AG09309 (cell line): ENCODE results near the gene SLC25A30.

Experiments
- DNase-seq: peaks from one replicate; pipeline ENCODE4 v3.0.0-alpha.2; 2010; ENCODE audit warnings: low read depth
- H3K4me3 ChIP-seq: 2 replicates; pipeline ENCODE4 v1.5.1; 2011; ENCODE audit warnings: mild to moderate bottlenecking, low read depth, low read length, moderate library complexity; ENCODE audit not compliant: control insufficient read depth
- CTCF ChIP-seq: IDR thresholded peaks from 2 replicates; pipeline ENCODE4 v1.5.1; 2011; ENCODE audit warnings: mild to moderate bottlenecking, low read depth, low read length, inconsistent platforms; ENCODE audit not compliant: insufficient read depth, control insufficient read depth; ENCODE audit errors: missing control alignments

SLC25A30 gene

GRCh38 chr13:45454204-45454603, 36.0 kb upstream of the SLC25A30 start:
- no peak overlapping the region for H3K4me3 ChIP-seq
- no peak for TF ChIP-seq CTCF
- no peak for DNase-seq

GRCh38 chr13:45451282-45451681, 33.1 kb upstream of the SLC25A30 start:
- H3K4me3 ChIP-seq, result no peak overlapping the region
- no peak for TF ChIP-seq CTCF
- DNase-seq, result no peak

- DNase-seq, result no peak
- TF ChIP-seq CTCF, result no peak
- H3K4me3 ChIP-seq, result no peak overlapping the region
These were observed 30.9 kb upstream of the SLC25A30 start for GRCh38 chr13:45448965-45449559.

GRCh38 chr13:45447050-45447661, 29.0 kb upstream of the SLC25A30 start:
- no peak overlapping the region for H3K4me3 ChIP-seq
- no peak for TF ChIP-seq CTCF
- DNase-seq, result no peak

GRCh38 chr13:45446181-45446580, 28.0 kb upstream of the SLC25A30 start:
- peak; percentile 40 for DNase-seq
- TF ChIP-seq CTCF, result no peak
- H3K4me3 ChIP-seq, result no peak overlapping the region

GRCh38 chr13:45445053-45445452, 26.9 kb upstream of the SLC25A30 start:
- no peak for DNase-seq
- H3K4me3 ChIP-seq, result no peak overlapping the region
- TF ChIP-seq CTCF, result no peak
